Activated naive CD8-positive, alpha-beta T cell treated with anti-CD3 and anti-CD28 coated beads, Interleukin-2, amount 10 ng/mL, durations not matched to agents 7 days and 5 days (primary cell): ENCODE data around the gene ETV6. TPM values are rescaled to one million over a fixed set of nuclear protein-coding genes. Genes with fewer than 3 reads are reported as not detected.
A peak's percentile ranks its signal among the peaks of the same experiment; 100 is the strongest.

Experiments used
- ATAC-seq: fragments of 150-1000 bp; cut with Tn5 transposase; one replicate; pipeline ENCODE4 v1.10.0; 2021; ENCODE audit warnings: low read depth, moderate library complexity
- POLR2A ChIA-PET: fragments of 350-600 bp; sonication (Branson Sonifier 250); formaldehyde crosslinking; loops from one replicate; lab custom pipeline; 2021; ENCODE audit warnings: antibody characterized with exemption; lab: Charles Lee
- DNase-seq: peaks from one replicate; pipeline ENCODE4 v3.0.0; 2021
- H3K27ac Mint-ChIP-seq: one replicate; pipeline ENCODE4 v1.8.0; 2022; ENCODE audit warnings: mild to moderate bottlenecking, mixed read lengths
- H3K27me3 Mint-ChIP-seq: one replicate; pipeline ENCODE4 v1.8.0; 2022; ENCODE audit warnings: mild to moderate bottlenecking, moderate library complexity, mixed read lengths
- H3K36me3 Mint-ChIP-seq: one replicate; pipeline ENCODE4 v1.8.0; 2021; ENCODE audit warnings: mild to moderate bottlenecking, mixed read lengths
- H3K4me1 Mint-ChIP-seq: one replicate; pipeline ENCODE4 v1.8.0; 2021; ENCODE audit warnings: mixed read lengths
- H3K4me3 Mint-ChIP-seq: one replicate; pipeline ENCODE4 v1.8.0; 2022; ENCODE audit warnings: mild to moderate bottlenecking, moderate library complexity, mixed read lengths
- H3K9me3 Mint-ChIP-seq: one replicate; pipeline ENCODE4 v1.8.0; 2021; ENCODE audit warnings: mixed read lengths
- total RNA-seq, 2 experiments: library from RNA; stranded (reverse); gene quantifications; one replicate each; pipeline ENCODE4 v1.2.3, GENCODE V29; 2021

The ETV6 gene
- total RNA-seq, 2 experiments from 2014 or later, result 22.5 to 26.0 TPM

DNA sequence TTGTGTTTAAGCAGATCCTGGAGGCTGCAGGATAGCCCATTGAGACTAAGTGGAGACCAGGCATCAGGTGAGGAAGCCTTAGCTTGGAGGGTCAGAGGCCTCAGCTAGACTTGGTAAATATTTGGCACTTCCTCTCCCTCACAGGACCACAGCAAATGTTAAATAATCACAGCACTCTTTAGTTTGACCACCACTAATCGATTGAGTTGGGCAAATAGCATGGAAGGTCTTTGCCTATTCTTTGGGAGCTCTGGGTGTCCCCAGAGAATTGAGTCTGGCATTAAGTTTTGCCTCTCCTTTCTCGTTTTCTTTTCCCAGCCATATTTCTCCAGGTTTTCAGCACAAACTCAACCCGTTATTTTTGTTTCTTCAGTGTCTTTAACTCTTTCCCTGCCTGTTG lies 61.4 kb downstream of the ETV6 start:
- H3K4me3 Mint-ChIP-seq, result no peak overlapping the region
- POLR2A ChIA-PET, result no interaction called here
- H3K27me3 Mint-ChIP-seq, result no peaks in the 10 kb centered on the region
- DNase-seq (no peak), ATAC-seq (no peak)
- peaks cover 29% of the 10 kb centered on the region for H3K36me3 Mint-ChIP-seq
- peaks cover 2% of the 10 kb centered on the region for H3K9me3 Mint-ChIP-seq
- H3K27ac Mint-ChIP-seq, result no peak overlapping the region
- peaks cover 2% of the 10 kb centered on the region for H3K4me1 Mint-ChIP-seq

DNA sequence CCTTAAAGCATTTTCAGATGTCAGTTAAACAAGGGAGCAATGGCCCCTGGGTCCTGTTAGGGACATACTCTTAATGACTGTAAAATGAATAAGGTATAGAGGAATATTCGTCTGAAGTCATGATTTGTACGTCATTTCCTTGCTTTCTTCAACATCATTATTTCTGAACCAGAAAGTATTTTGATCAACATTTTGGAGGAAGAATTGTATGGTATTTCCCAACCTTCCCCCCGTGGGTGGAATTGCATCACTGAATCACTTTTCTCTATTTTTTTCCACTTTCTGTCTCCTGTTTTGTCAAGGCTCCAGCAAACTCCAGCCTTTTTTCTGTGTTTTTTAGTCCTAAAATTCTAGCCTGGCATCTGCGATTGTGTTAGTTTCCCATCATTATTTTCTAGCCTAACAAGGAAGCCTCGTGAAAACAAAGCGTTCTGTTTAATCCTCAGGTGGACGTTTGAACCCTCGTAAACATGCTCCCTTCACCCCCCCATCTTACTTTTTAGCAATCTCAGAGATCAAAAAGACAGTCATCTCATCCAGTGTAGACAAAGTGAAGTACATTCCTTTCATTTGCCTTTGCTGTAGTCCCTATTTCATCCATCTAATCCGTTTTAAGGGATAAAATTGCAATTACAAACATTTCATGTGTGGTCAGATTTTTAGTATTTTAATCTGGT lies 62.3 kb downstream of the ETV6 start:
- peaks cover 2% of the 10 kb centered on the region for H3K9me3 Mint-ChIP-seq
- no peak overlapping the region for H3K27ac Mint-ChIP-seq
- POLR2A ChIA-PET, result no interaction called here
- H3K4me1 Mint-ChIP-seq, result peaks cover 2% of the 10 kb centered on the region
- ATAC-seq, result no peak
- H3K27me3 Mint-ChIP-seq, result no peaks in the 10 kb centered on the region
- H3K36me3 Mint-ChIP-seq, result peaks cover 31% of the 10 kb centered on the region
- H3K4me3 Mint-ChIP-seq, result no peak overlapping the region
- DNase-seq, result no peak

DNA sequence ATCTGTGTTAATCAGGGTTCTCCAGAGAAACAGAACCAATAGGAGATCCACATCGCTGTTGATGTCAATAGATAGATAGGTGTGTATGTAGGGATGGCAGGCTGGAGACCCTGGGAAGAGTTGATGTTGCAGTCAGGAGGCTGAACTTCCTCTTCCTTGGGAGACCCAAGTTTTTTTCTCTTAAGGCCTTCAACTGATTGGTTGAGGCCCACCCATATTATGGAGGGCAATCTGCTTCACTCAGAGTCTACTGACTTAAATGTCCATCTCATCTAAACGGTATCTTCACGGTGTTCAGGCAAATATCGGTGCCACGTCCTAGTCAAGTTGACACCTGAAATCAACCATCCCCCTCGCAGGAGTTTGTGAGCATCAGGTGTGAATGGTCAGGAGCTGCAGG lies 63.0 kb downstream of the ETV6 start:
- no peak for DNase-seq

DNA sequence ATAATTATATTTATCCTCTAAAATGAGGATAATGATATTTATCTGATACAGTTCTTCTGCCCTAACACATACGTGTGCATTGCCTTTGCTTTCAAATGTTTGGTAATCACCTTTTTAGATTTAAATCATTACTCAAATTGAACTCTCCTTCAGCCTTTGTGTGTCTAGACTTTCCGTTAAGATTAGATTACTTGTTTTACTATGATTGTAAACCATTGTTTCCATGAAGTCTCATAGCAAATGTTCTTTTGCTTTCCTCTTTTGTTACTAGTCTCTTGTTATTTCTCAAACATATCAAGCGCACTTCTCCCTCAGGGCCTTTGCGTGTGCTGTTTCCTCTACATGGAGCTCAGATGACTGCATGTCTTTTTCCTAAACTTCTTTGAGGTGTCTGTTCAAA lies 63.7 kb downstream of the ETV6 start:
- POLR2A ChIA-PET, result no interaction called here
- H3K4me1 Mint-ChIP-seq, result peaks cover 4% of the 10 kb centered on the region
- H3K27ac Mint-ChIP-seq, result no peak overlapping the region
- H3K4me3 Mint-ChIP-seq, result no peak overlapping the region
- H3K9me3 Mint-ChIP-seq, result peaks cover 2% of the 10 kb centered on the region
- ATAC-seq (no peak), DNase-seq (no peak)
- H3K27me3 Mint-ChIP-seq, result no peaks in the 10 kb centered on the region
- peaks cover 30% of the 10 kb centered on the region for H3K36me3 Mint-ChIP-seq

More for the DNA sequence above, 63.0 kb downstream of the ETV6 start:
- H3K36me3 Mint-ChIP-seq, result peaks cover 29% of the 10 kb centered on the region
- peaks cover 2% of the 10 kb centered on the region for H3K4me1 Mint-ChIP-seq
- ATAC-seq, result no peak
- H3K9me3 Mint-ChIP-seq, result peaks cover 2% of the 10 kb centered on the region
- POLR2A ChIA-PET, result no interaction called here
- H3K27ac Mint-ChIP-seq, result no peak overlapping the region
- H3K27me3 Mint-ChIP-seq, result no peaks in the 10 kb centered on the region
- H3K4me3 Mint-ChIP-seq, result no peak overlapping the region

DNA sequence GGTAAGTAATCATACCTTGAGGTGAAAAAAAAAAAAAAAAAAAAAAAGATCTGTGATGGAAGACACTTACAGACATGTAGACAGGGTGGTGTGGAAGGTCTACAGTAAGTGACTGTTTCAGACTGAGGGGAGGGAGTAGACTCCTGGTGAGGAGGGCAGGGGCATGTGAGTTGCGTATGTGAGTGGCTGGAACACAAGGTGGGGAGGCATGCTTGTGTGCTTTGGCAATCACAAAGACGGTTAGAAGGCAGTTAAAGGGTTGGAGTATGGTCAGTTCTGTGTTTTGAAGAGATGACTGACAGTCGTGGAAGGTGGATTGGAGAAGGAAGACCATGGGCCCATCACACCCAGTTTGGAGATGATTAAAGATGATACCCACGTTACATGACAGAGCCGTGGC lies 65.2 kb downstream of the ETV6 start:
- ATAC-seq (no peak), DNase-seq (no peak)
- H3K4me3 Mint-ChIP-seq, result no peak overlapping the region
- POLR2A ChIA-PET, result no interaction called here
- H3K4me1 Mint-ChIP-seq, result peaks cover 9% of the 10 kb centered on the region
- H3K36me3 Mint-ChIP-seq, result peaks cover 28% of the 10 kb centered on the region
- peaks cover 2% of the 10 kb centered on the region for H3K9me3 Mint-ChIP-seq
- H3K27ac Mint-ChIP-seq, result no peak overlapping the region
- H3K27me3 Mint-ChIP-seq, result no peaks in the 10 kb centered on the region

DNA sequence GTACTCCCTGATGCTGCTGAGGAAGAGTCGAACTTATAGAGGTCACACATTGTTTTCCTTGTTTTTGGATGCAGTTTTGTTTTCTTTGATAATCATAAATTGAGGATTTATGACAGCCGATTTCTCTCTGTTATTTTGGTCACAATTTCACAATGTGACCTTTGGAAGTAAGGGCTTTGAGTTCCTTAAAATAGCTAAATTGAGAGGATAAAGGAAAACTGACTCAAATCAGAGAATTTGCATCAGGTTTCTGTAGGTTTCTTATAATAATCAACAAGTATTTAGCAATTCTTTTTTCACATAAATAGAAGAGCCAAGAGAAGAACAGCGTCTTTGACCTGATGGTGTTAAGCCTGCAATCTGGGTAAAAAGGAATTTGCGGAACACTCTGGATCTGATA lies 66.1 kb downstream of the ETV6 start:
- DNase-seq (no peak), ATAC-seq (no peak)
- H3K27me3 Mint-ChIP-seq, result no peaks in the 10 kb centered on the region
- H3K36me3 Mint-ChIP-seq, result peaks cover 28% of the 10 kb centered on the region
- no peak overlapping the region for H3K4me3 Mint-ChIP-seq
- H3K9me3 Mint-ChIP-seq, result peaks cover 2% of the 10 kb centered on the region
- H3K4me1 Mint-ChIP-seq, result peaks cover 16% of the 10 kb centered on the region
- H3K27ac Mint-ChIP-seq, result no peak overlapping the region
- POLR2A ChIA-PET, result no interaction called here

DNA sequence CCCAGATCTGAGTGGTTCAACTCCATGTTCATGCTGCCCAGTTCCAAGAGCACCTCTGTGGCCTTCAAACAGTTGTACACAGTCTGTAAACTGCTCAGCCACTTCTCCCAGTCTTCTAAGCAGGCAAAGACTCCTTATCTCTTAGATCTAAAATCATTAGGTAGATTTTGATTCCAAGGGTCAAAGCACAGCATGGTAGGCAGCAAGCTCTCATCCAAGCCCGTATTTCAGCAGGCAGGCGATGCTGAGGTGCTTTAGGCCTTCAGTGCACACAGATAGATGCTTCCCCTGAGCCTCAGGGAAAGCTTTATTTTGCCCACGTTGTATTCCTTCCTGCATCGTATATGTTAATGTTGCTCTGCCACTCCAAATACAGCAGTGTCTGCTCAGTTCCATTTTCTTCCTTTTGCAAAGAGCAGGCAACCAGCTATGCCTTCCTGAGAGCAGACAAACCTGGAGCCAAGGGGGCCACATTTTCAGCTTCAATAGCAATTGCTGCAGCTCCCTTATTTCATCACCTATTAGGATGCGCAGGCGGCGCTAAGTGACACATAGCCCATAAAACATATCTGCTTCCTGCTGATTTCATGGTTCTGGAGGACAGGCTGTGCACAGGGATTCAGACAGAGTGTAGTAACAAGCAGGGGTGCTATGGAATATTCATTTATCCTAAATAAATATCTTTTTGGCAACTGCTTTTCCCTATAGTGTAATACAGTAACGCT lies 67.5 kb downstream of the ETV6 start:
- H3K36me3 Mint-ChIP-seq, result peaks cover 21% of the 10 kb centered on the region
- H3K27me3 Mint-ChIP-seq, result no peaks in the 10 kb centered on the region
- no peak overlapping the region for H3K27ac Mint-ChIP-seq
- H3K4me1 Mint-ChIP-seq, result peaks cover 18% of the 10 kb centered on the region
- ATAC-seq (no peak), DNase-seq (no peak)
- peaks cover 2% of the 10 kb centered on the region for H3K9me3 Mint-ChIP-seq
- no peak overlapping the region for H3K4me3 Mint-ChIP-seq
- POLR2A ChIA-PET, result no interaction called here

DNA sequence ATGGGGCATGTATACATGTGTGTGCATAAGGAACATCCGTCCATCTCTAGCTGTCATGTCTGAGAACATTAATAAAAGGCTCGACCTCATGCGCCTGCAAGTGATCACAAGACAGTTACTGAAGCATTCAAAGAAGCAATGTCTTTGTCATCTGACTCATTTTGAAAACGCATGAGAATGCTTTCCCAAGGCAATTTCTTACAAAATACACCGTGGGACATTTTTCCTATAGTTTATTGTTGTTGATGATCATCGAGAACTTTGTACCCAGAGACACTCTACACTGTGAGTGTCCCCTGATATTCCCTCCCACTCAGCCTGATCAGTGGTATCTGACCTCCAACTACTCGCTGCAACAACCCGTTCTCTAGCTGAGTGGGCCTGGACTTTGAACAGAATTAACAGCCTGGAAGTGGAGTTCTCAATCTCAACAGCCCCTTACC lies 68.1 kb downstream of the ETV6 start:
- DNase-seq (no peak), ATAC-seq (no peak)
- H3K27me3 Mint-ChIP-seq, result no peaks in the 10 kb centered on the region
- H3K36me3 Mint-ChIP-seq, result peaks cover 19% of the 10 kb centered on the region
- H3K27ac Mint-ChIP-seq, result no peak overlapping the region
- peaks cover 22% of the 10 kb centered on the region for H3K4me1 Mint-ChIP-seq
- POLR2A ChIA-PET, result no interaction called here
- peaks cover 2% of the 10 kb centered on the region for H3K9me3 Mint-ChIP-seq
- no peak overlapping the region for H3K4me3 Mint-ChIP-seq

DNA sequence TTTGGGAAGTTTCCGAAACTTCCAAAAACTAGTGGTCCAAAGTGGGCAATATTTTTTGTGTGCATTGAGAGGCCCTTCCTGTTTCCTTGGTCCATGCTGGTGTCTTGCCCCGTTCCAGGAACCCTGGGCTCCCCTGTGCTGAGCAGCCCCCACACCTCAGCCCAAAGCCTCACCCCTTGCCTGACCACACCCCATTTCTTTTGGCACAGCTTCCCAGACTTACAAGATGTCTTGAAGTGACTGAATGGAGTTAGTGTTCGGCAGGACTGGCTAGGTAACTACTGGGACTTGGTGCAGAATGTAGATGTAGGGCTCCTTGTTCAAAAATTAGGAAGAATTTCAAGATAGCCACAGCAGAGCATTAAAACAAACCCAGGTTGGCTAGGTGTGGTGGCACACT lies 68.6 kb downstream of the ETV6 start:
- DNase-seq (no peak), ATAC-seq (no peak)
- no peaks in the 10 kb centered on the region for H3K27me3 Mint-ChIP-seq
- H3K4me1 Mint-ChIP-seq, result peaks cover 20% of the 10 kb centered on the region
- H3K36me3 Mint-ChIP-seq, result peaks cover 17% of the 10 kb centered on the region
- H3K27ac Mint-ChIP-seq, result no peak overlapping the region
- POLR2A ChIA-PET, result no interaction called here
- peaks cover 2% of the 10 kb centered on the region for H3K9me3 Mint-ChIP-seq
- no peak overlapping the region for H3K4me3 Mint-ChIP-seq

DNA sequence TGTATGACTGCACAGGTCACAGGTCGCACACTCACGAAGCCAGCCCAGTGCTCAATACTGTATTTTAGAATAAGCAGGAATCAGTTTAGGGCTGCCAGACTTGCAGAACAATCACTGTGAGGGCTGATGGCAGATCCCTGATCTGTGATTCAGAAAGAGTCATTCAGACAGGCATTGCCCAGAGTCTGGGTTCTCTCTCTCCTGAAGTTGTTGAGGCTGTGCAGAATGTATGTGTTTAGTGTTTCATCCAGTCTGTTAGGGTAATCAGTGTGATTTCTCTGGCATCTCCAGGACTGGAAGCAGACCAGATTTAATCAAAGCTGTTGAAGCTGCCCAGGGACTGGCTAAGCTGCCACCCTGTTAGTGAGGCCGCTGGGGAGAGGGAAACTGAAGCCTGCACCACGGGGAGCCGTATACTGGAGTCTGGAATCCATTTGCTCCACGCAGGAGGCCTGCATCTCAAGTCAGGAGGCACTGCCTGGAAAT lies 69.3 kb downstream of the ETV6 start:
- peaks cover 2% of the 10 kb centered on the region for H3K9me3 Mint-ChIP-seq
- DNase-seq (no peak), ATAC-seq (no peak)
- peaks cover 20% of the 10 kb centered on the region for H3K4me1 Mint-ChIP-seq
- H3K4me3 Mint-ChIP-seq, result no peak overlapping the region
- peaks cover 18% of the 10 kb centered on the region for H3K36me3 Mint-ChIP-seq
- H3K27me3 Mint-ChIP-seq, result no peaks in the 10 kb centered on the region
- H3K27ac Mint-ChIP-seq, result no peak overlapping the region
- POLR2A ChIA-PET, result no interaction called here

DNA sequence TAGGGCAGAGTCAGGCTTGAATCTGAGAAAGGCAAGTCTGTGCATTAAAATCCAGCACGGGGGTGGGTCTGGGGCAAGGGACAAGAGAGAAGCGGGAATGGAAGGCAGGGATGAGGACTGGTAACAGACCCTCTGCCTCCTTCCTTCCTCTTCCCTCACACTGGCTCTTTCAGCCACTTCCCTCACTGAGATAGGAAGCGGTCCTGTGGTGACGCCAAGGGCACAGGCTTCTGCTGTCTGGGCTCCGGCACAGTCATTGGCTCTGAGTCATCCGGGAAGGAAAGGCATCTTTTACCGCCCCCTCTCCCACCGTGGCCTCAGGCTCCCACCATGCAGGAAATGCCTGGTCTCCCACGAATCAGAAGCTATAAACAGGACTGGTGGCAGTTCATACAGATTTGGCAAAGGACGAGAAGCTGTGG lies 70.2 kb downstream of the ETV6 start:
- POLR2A ChIA-PET, result interaction anchor here (0.6 kb wide), 1 partner anchor 15 kb away, joined by 3 read pairs; no protein-coding TSS in a partner anchor
- peak overlapping the region; percentile 54 for H3K27ac Mint-ChIP-seq

DNA sequence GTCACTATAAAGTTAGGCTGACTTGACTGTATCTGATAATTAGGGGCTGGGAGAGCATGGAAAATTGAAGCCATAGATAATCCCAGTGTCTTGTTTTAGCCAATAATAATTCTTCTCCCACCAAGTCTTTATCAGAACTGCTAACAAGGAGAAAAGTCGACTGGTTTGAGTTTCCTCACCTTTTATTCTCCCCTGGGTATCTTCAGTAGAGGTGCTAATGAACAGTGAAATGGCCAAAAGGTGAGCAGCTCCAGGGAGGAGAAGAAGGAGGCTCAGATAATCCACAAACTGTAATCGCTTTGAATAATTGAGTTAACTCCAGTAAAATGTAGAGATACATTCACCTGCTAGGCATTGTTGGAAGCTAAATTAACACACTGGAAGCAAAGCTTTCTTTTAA lies 72.6 kb downstream of the ETV6 start:
- no peak overlapping the region for H3K4me3 Mint-ChIP-seq
- peaks cover 36% of the 10 kb centered on the region for H3K4me1 Mint-ChIP-seq
- DNase-seq (no peak), ATAC-seq (no peak)
- no peaks in the 10 kb centered on the region for H3K27me3 Mint-ChIP-seq
- H3K9me3 Mint-ChIP-seq, result no peaks in the 10 kb centered on the region
- POLR2A ChIA-PET, result no interaction called here
- H3K27ac Mint-ChIP-seq, result no peak overlapping the region
- peaks cover 19% of the 10 kb centered on the region for H3K36me3 Mint-ChIP-seq

More for the DNA sequence above, 70.2 kb downstream of the ETV6 start:
- ATAC-seq (peak; percentile 71), DNase-seq (no peak)
- H3K27me3 Mint-ChIP-seq, result no peaks in the 10 kb centered on the region
- no peaks in the 10 kb centered on the region for H3K9me3 Mint-ChIP-seq
- peak overlapping the region; percentile 46 for H3K4me3 Mint-ChIP-seq
- peaks cover 20% of the 10 kb centered on the region for H3K4me1 Mint-ChIP-seq
- peaks cover 17% of the 10 kb centered on the region for H3K36me3 Mint-ChIP-seq

DNA sequence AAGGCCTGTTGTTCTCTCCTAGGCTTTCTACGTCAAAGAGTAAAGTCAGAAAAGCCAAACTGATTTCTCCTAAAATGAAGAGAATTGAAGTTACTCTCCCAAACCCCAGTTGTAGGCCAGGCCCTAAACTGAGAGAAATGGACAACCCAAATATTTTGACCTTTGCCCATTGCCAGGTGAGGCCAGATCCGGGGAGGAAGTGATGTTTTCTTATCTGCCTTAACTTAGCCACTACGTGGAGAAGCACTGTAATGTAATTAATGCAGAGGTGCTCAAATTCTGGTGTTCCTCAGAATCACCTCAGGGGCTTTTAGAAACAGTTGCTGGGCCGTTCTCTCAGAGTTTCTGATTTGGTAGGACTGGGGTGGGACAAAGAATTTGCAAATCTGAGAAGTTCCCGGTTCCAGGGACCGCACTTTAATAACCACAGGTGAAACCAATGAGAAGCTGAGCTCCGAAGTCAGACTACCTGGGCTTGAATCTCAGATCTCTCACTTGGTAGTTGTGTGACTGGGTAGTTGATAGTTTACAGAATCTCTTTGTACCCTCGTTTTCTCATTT lies 73.2 kb downstream of the ETV6 start:
- DNase-seq (no peak), ATAC-seq (no peak)
- Mint-ChIP-seq H3K36me3 (peaks cover 19% of the 10 kb centered on the region), H3K27ac (no peak overlapping the region), H3K27me3 (no peaks in the 10 kb centered on the region), H3K4me1 (peaks cover 40% of the 10 kb centered on the region), H3K9me3 (no peaks in the 10 kb centered on the region), H3K4me3 (no peak overlapping the region)
- POLR2A ChIA-PET, result no interaction called here
